Thyroid gland (tissue), 4 donors: ENCODE data around the gene CIAPIN1.

ENCODE experiments used
- POLR2A ChIP-seq, 2 donors: fragments of 450-650 bp; IDR thresholded peaks; one replicate each; pipeline ENCODE4 v1.6.1; 2017; ENCODE audit warnings: antibody characterized with exemption in 2 of 2, mild to moderate bottlenecking in 2 of 2, moderate library complexity in 1 of 2
- TF ChIP-seq, protein P1 (sequence below), 6 experiments: fragments of 200-600 bp in 3 of 6; fragments of 450-650 bp in 3 of 6; sonication (generic) in 3 of 6; IDR thresholded peaks; one replicate each; pipeline ENCODE4 v1.5.1; 2016 to 2019; ENCODE audit warnings: antibody characterized with exemption in 6 of 6, mild to moderate bottlenecking in 2 of 6, inconsistent platforms in 1 of 6, moderate library complexity in 1 of 6

DNA sequence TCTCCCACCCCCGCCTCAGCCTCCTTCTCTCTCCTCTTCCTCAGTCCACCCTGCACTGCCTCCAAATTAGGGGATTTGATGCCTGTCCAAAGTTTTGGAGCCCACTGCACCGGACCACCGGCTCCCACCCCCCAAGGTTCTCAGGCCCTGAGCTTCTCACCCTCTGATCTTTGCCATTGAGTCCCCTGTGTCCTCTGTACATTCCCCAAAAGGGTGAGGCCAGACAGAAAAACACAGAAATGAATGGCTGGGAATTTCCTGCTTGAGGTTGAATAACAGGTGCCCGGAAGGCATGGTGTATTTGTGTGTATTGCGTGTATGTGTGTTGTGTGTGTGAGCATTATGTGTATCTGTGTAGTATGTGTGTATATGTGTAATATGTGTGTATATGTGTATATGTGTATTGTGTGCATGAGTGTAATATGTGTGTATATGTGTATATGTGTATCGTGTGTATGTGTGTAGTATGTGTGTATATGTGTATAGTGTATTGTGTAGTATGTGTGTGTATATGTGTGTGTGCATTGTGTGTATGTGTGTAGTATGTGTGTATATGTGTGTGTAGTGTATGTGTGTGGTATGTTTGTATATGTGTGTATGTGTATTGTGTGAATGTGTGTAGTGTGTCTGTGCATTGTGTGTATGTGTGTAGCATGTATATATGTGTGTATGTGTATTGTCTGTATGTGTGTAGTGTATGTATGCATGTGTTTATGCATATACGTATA lies 58.7 kb downstream of the CIAPIN1 start:
- TF ChIP-seq, protein P1, sequence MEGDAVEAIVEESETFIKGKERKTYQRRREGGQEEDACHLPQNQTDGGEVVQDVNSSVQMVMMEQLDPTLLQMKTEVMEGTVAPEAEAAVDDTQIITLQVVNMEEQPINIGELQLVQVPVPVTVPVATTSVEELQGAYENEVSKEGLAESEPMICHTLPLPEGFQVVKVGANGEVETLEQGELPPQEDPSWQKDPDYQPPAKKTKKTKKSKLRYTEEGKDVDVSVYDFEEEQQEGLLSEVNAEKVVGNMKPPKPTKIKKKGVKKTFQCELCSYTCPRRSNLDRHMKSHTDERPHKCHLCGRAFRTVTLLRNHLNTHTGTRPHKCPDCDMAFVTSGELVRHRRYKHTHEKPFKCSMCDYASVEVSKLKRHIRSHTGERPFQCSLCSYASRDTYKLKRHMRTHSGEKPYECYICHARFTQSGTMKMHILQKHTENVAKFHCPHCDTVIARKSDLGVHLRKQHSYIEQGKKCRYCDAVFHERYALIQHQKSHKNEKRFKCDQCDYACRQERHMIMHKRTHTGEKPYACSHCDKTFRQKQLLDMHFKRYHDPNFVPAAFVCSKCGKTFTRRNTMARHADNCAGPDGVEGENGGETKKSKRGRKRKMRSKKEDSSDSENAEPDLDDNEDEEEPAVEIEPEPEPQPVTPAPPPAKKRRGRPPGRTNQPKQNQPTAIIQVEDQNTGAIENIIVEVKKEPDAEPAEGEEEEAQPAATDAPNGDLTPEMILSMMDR (IDR thresholded peaks at IDR 0.05): no peak
- no peak for TF ChIP-seq POLR2A (IDR thresholded peaks at IDR 0.05)
